ENCODE results near the gene HCK. TPM values are rescaled to one million over a fixed set of nuclear protein-coding genes. Genes with fewer than 3 reads are reported as not detected.

HCK gene
- total RNA-seq, 1 donor from 2014 or later = 0.78 TPM

GRCh38 chr20:32089637-32090362, 37.8 kb downstream of the HCK start:
- no peak overlapping the region for H3K27ac Mint-ChIP-seq (ENCODE audit: unreplicated experiment)
- H3K27me3 Mint-ChIP-seq (ENCODE audit: unreplicated experiment) = peaks cover 11% of the 10 kb centered on the region
- H3K36me3 Mint-ChIP-seq (ENCODE audit: unreplicated experiment) = no peaks in the 10 kb centered on the region
- no peak for TF ChIP-seq CTCF (IDR thresholded peaks at IDR 0.05; ENCODE audit: partially characterized antibody, unreplicated experiment)
- peaks cover 3% of the 10 kb centered on the region for H3K4me1 Mint-ChIP-seq (ENCODE audit: low read depth, unreplicated experiment)
- H3K9me3 Mint-ChIP-seq (ENCODE audit: unreplicated experiment) = peaks cover 4% of the 10 kb centered on the region
- DNase-seq = no peak
- H3K4me3 Mint-ChIP-seq (ENCODE audit: unreplicated experiment) = no peak overlapping the region

GRCh38 chr20:32091888-32092346, 39.9 kb downstream of the HCK start:
- no peaks in the 10 kb centered on the region for H3K36me3 Mint-ChIP-seq (ENCODE audit: unreplicated experiment)
- peaks cover 4% of the 10 kb centered on the region for H3K27me3 Mint-ChIP-seq (ENCODE audit: unreplicated experiment)
- peaks cover 4% of the 10 kb centered on the region for H3K9me3 Mint-ChIP-seq (ENCODE audit: unreplicated experiment)
- H3K4me1 Mint-ChIP-seq (ENCODE audit: low read depth, unreplicated experiment) = peaks cover 3% of the 10 kb centered on the region
- no peak overlapping the region for H3K27ac Mint-ChIP-seq (ENCODE audit: unreplicated experiment)
- H3K4me3 Mint-ChIP-seq (ENCODE audit: unreplicated experiment) = no peak overlapping the region
- peak; percentile 100 for DNase-seq
- TF ChIP-seq CTCF (IDR thresholded peaks at IDR 0.05; ENCODE audit: partially characterized antibody, unreplicated experiment) = peak; percentile 100

GRCh38 chr20:32098786-32099185, 46.7 kb downstream of the HCK start:
- DNase-seq = peak; percentile 13
- Mint-ChIP-seq H3K27me3 (ENCODE audit: unreplicated experiment) (peaks cover 11% of the 10 kb centered on the region), H3K27ac (ENCODE audit: unreplicated experiment) (no peak overlapping the region), H3K9me3 (ENCODE audit: unreplicated experiment) (peaks cover 1% of the 10 kb centered on the region), H3K4me1 (ENCODE audit: low read depth, unreplicated experiment) (no peaks in the 10 kb centered on the region), H3K4me3 (ENCODE audit: unreplicated experiment) (no peak overlapping the region), H3K36me3 (ENCODE audit: unreplicated experiment) (no peaks in the 10 kb centered on the region)
- TF ChIP-seq CTCF (IDR thresholded peaks at IDR 0.05; ENCODE audit: partially characterized antibody, unreplicated experiment) = no peak

GRCh38 chr20:32108814-32109391, 56.9 kb downstream of the HCK start:
- Mint-ChIP-seq H3K27ac (ENCODE audit: unreplicated experiment) (peak overlapping the region; percentile 100), H3K9me3 (ENCODE audit: unreplicated experiment) (peaks cover 13% of the 10 kb centered on the region), H3K4me1 (ENCODE audit: low read depth, unreplicated experiment) (peaks cover 6% of the 10 kb centered on the region), H3K36me3 (ENCODE audit: unreplicated experiment) (no peaks in the 10 kb centered on the region), H3K27me3 (ENCODE audit: unreplicated experiment) (no peaks in the 10 kb centered on the region), H3K4me3 (ENCODE audit: unreplicated experiment) (peak overlapping the region; percentile 98)
- no peak for TF ChIP-seq CTCF (IDR thresholded peaks at IDR 0.05; ENCODE audit: partially characterized antibody, unreplicated experiment)
- DNase-seq = no peak

All from glutamatergic neuron (in vitro differentiated cells).